B cell (primary cell): ENCODE data around the gene CSNK2A2. TPM values are rescaled to one million over a fixed set of nuclear protein-coding genes. Genes with fewer than 3 reads are reported as not detected.

Experiments used
- ATAC-seq: fragments of 200-7000 bp; cut with Tn5 transposase; one replicate; pipeline ENCODE4 v1.10.0; 2021; ENCODE audit warnings: low read depth, mild to moderate bottlenecking, moderate number of reproducible peaks, moderate library complexity
- CTCF ChIA-PET: fragments of 350-600 bp; sonication (Branson Sonifier 250); formaldehyde crosslinking; loops from one replicate; lab custom pipeline; 2021; ENCODE audit warnings: antibody characterized with exemption, inconsistent platforms; lab: Charles Lee
- POLR2A ChIA-PET: fragments of 350-600 bp; sonication (Branson Sonifier 250); formaldehyde crosslinking; loops from one replicate; lab custom pipeline; 2021; ENCODE audit warnings: antibody characterized with exemption; lab: Charles Lee
- DNase-seq: peaks from one replicate; pipeline ENCODE4 v3.0.0; 2013
- H2AFZ ChIP-seq: 2 replicates; pipeline ENCODE4 v1.6.1; 2012; ENCODE audit warnings: mild to moderate bottlenecking, low read depth, low read length; ENCODE audit not compliant: insufficient read depth, poor library complexity, severe bottlenecking
- H3K27ac ChIP-seq, 2 donors: 1 replicate in 1 of 2; 2 replicates in 1 of 2; pipeline ENCODE4 v1.5.1; 2012 to 2013; ENCODE audit warnings: low read length in 2 of 2, mild to moderate bottlenecking in 2 of 2, moderate library complexity in 1 of 2
- H3K27me3 ChIP-seq, 4 experiments: fragments of 200-600 bp in 1 of 4; sonication (generic) in 1 of 4; replicated peaks in 1 of 4; 1 replicate in 2 of 4; 2 replicates in 2 of 4; pipeline versions ENCODE4 v1.6.1 to v1.7.0; 2013 to 2016; ENCODE audit warnings: low read length in 3 of 4, mild to moderate bottlenecking in 2 of 4, mixed read lengths in 1 of 4, moderate library complexity in 1 of 4; ENCODE audit not compliant: insufficient read depth in 4 of 4, control insufficient read depth in 3 of 4; ENCODE audit errors: control extremely low read depth in 1 of 4
- H3K36me3 ChIP-seq, 2 experiments: replicated peaks in 1 of 2; 1 replicate in 1 of 2; 2 replicates in 1 of 2; pipeline versions ENCODE4 v1.6.1 to v1.7.1; 2013; ENCODE audit warnings: low read length in 1 of 2; ENCODE audit not compliant: insufficient read depth in 2 of 2, control insufficient read depth in 1 of 2; ENCODE audit errors: control extremely low read depth in 1 of 2, extremely low read depth in 1 of 2
- H3K4me1 ChIP-seq, 2 donors: fragments of 200-600 bp in 1 of 2; sonication (generic) in 1 of 2; 1 replicate in 1 of 2; 2 replicates in 1 of 2; pipeline versions ENCODE4 v1.5.1 to v1.6.1; 2013 to 2017; ENCODE audit warnings: low read length in 2 of 2; ENCODE audit not compliant: control insufficient read depth in 2 of 2, insufficient read depth in 2 of 2
- H3K4me2 ChIP-seq: replicated peaks from 2 replicates; pipeline ENCODE3; 2012; ENCODE audit warnings: mild to moderate bottlenecking, low read depth, low read length; ENCODE audit not compliant: poor library complexity, severe bottlenecking
- H3K4me3 ChIP-seq, 5 experiments: fragments of 200-600 bp in 1 of 5; sonication (generic) in 1 of 5; 1 replicate in 3 of 5; 2 replicates in 2 of 5; pipeline versions ENCODE4 v1.5.1 to v1.7.0; 2011 to 2016; ENCODE audit warnings: low read length in 4 of 5, mild to moderate bottlenecking in 4 of 5, low read depth in 2 of 5, control low read depth in 1 of 5, moderate library complexity in 1 of 5; ENCODE audit not compliant: insufficient read depth in 1 of 5; ENCODE audit errors: control extremely low read depth in 1 of 5, extremely low read depth in 1 of 5
- H3K79me2 ChIP-seq: fragments of 200-600 bp; sonication (generic); one replicate; pipeline ENCODE4 v1.6.0; 2016; ENCODE audit warnings: low read length; ENCODE audit not compliant: control insufficient read depth, insufficient read depth
- H3K9ac ChIP-seq: fragments of 200-600 bp; sonication (generic); 2 replicates; pipeline ENCODE4 v1.6.1; 2017; ENCODE audit warnings: mild to moderate bottlenecking, low read length, moderate library complexity
- H3K9me3 ChIP-seq, 3 donors: one replicate each; pipeline versions ENCODE4 v1.6.1 to v1.7.1; 2013; ENCODE audit warnings: low read length in 2 of 3; ENCODE audit not compliant: control insufficient read depth in 2 of 3, insufficient read depth in 1 of 3; ENCODE audit errors: control extremely low read depth in 1 of 3
- H4K20me1 ChIP-seq: 2 replicates; pipeline ENCODE4 v1.6.0; 2012; ENCODE audit warnings: mild to moderate bottlenecking, low read length; ENCODE audit not compliant: insufficient read depth, control insufficient read depth, poor library complexity, severe bottlenecking
- H3K27ac Mint-ChIP-seq: one replicate; pipeline ENCODE4 v1.8.0; 2021; ENCODE audit warnings: mixed read lengths
- H3K27me3 Mint-ChIP-seq: one replicate; pipeline ENCODE4 v1.8.0; 2021; ENCODE audit warnings: mixed read lengths
- H3K4me1 Mint-ChIP-seq: one replicate; pipeline ENCODE4 v1.8.0; 2021; ENCODE audit warnings: mixed read lengths
- H3K4me3 Mint-ChIP-seq: one replicate; pipeline ENCODE4 v1.8.0; 2021; ENCODE audit warnings: mixed read lengths
- H3K9me3 Mint-ChIP-seq: one replicate; pipeline ENCODE4 v1.8.0; 2022; ENCODE audit warnings: mixed read lengths; ENCODE audit not compliant: insufficient read depth
- EZH2 ChIP-seq: IDR thresholded peaks from 2 replicates; pipeline ENCODE4 v1.6.1; 2012; ENCODE audit warnings: borderline replicate concordance, low read depth, mild to moderate bottlenecking, moderate library complexity, low read length; ENCODE audit not compliant: insufficient read depth, poor library complexity, severe bottlenecking
- WGBS: methylation state at CpG from one replicate; pipeline ENCODE4 v1.1.5; 2013; ENCODE audit warnings: missing lambda C conversion rate; ENCODE audit not compliant: insufficient coverage; 5-methylcytosine and 5-hydroxymethylcytosine counted together
- intact Hi-C: fragments of 100-400 bp; cut with micrococcal nuclease; formaldehyde crosslinking; loops from one replicate; pipeline ENCODE4 v1.10.0; 2022
- polyA plus RNA-seq: library from polyadenylated mRNA; depleted of rRNA; stranded (reverse); fragments of >200 nt; gene quantifications from 2 replicates; pipeline ENCODE4 v1.2.3, GENCODE V29; 2012
- total RNA-seq, 2 donors: library from RNA; stranded (reverse); fragments of 120-200 nt in 1 of 2; gene quantifications; 1 replicate in 1 of 2; 2 replicates in 1 of 2; pipeline versions ENCODE4 v1.2.3 to v1.2.4, GENCODE V29; 2013 to 2022
- TF ChIP-seq, protein P1 (sequence below): fragments of 200-600 bp; IDR thresholded peaks from one replicate; pipeline ENCODE4 v1.8.0; 2022; ENCODE audit warnings: antibody characterized with exemption, mild to moderate bottlenecking

Gene CSNK2A2
- total and polyA plus RNA-seq, 2 donors (not counting 1 experiment from before 2014, with no cell fraction given): 21.3 to 69.4 TPM

DNA sequence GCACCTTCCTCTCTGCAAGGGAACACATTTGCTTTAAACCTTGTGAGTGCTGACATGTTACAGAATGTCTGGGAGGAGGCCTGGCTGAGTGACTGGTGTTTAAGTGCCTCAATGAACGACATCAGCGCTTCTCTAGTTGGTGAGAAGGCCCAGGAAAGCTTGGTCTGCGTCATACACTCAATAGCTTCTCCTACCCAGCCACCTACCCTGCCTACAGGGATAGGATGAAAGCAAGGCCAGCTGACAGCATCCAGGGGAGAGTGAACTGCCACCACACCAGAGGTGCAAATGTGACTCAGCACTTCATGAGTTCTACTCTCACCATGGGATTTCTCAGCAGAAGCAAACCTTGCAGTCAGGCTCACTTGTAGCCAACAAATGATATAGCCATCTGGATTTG is 37.1 kb downstream of the CSNK2A2 start:
- intact Hi-C loops: loop anchor here (5.0 kb wide), 1 partner anchor 1789 kb away; no protein-coding TSS in a partner anchor
- no peaks in the 10 kb centered on the region for H3K79me2 ChIP-seq
- no peak overlapping the region for H3K4me3 ChIP-seq
- H3K4me1 Mint-ChIP-seq: no peaks in the 10 kb centered on the region
- no peak overlapping the region for H3K9ac ChIP-seq
- no peaks in the 10 kb centered on the region for H3K9me3 Mint-ChIP-seq
- no peak overlapping the region for H3K27ac Mint-ChIP-seq
- H3K27ac ChIP-seq: no peak overlapping the region
- CTCF ChIA-PET: interaction anchor here (0.6 kb wide), 1 partner anchor 1717 kb away, joined by 4 read pairs; no protein-coding TSS in a partner anchor
- TF ChIP-seq, protein P1, sequence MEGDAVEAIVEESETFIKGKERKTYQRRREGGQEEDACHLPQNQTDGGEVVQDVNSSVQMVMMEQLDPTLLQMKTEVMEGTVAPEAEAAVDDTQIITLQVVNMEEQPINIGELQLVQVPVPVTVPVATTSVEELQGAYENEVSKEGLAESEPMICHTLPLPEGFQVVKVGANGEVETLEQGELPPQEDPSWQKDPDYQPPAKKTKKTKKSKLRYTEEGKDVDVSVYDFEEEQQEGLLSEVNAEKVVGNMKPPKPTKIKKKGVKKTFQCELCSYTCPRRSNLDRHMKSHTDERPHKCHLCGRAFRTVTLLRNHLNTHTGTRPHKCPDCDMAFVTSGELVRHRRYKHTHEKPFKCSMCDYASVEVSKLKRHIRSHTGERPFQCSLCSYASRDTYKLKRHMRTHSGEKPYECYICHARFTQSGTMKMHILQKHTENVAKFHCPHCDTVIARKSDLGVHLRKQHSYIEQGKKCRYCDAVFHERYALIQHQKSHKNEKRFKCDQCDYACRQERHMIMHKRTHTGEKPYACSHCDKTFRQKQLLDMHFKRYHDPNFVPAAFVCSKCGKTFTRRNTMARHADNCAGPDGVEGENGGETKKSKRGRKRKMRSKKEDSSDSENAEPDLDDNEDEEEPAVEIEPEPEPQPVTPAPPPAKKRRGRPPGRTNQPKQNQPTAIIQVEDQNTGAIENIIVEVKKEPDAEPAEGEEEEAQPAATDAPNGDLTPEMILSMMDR: no peak
- no peak for TF ChIP-seq EZH2
- no peaks in the 10 kb centered on the region for H3K27me3 ChIP-seq
- H2AFZ ChIP-seq: no peak overlapping the region
- H3K4me2 ChIP-seq: no peak overlapping the region
- H3K9me3 ChIP-seq: no peaks in the 10 kb centered on the region
- DNase-seq: no peak
- POLR2A ChIA-PET: no interaction called here
- no peak overlapping the region for H3K4me3 Mint-ChIP-seq
- no peaks in the 10 kb centered on the region for H3K27me3 Mint-ChIP-seq
- no peaks in the 10 kb centered on the region for H4K20me1 ChIP-seq
- H3K4me1 ChIP-seq: no peaks in the 10 kb centered on the region
- H3K36me3 ChIP-seq: peaks cover 4 to 57% of the 10 kb centered on the region in 2 experiments
- ATAC-seq: no peak
- WGBS: 100% methylated on average over 2 of the region's 3 CpGs

DNA sequence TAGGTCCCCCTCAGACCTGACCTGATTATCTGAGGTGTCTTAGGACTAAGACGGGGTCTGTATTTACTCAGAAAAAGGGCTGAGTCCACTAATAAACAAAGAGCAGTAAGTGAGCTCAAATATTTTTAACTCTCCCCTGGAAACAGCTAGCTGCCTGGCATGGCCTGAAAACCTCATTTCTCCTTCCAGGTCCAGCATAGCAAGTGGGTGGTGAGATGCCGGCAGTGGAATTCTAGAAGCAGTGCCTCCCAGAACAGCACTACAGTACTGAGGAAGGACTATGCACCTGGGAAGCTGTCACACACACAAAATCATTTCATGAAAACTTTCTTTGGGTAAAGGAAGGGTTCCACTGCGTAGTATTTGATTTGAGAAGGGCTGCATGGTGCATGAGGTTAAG is 39.2 kb downstream of the CSNK2A2 start:
- Mint-ChIP-seq H3K4me1 (no peaks in the 10 kb centered on the region), H3K27me3 (no peaks in the 10 kb centered on the region), H3K4me3 (no peak overlapping the region), H3K9me3 (no peaks in the 10 kb centered on the region), H3K27ac (no peak overlapping the region)
- H3K4me2 ChIP-seq: no peak overlapping the region
- H3K9ac ChIP-seq: no peak overlapping the region
- CTCF ChIA-PET: no interaction called here
- H3K36me3 ChIP-seq: peaks cover 4 to 36% of the 10 kb centered on the region in 2 experiments
- H3K27me3 ChIP-seq: no peaks in the 10 kb centered on the region
- no peaks in the 10 kb centered on the region for H4K20me1 ChIP-seq
- TF ChIP-seq, protein P1: no peak
- TF ChIP-seq EZH2: no peak
- intact Hi-C loops: no loop called here
- no peak overlapping the region for H2AFZ ChIP-seq
- H3K27ac ChIP-seq: no peak overlapping the region
- POLR2A ChIA-PET: no interaction called here
- H3K4me1 ChIP-seq: no peaks in the 10 kb centered on the region
- no peak for ATAC-seq
- no peaks in the 10 kb centered on the region for H3K9me3 ChIP-seq
- no peak overlapping the region for H3K4me3 ChIP-seq
- H3K79me2 ChIP-seq: no peaks in the 10 kb centered on the region
- no peak for DNase-seq
- WGBS: no CpG with 5 or more reads among the region's 3 CpGs
